ENCODE results near the gene MYO15A. TPM values are rescaled to one million over a fixed set of nuclear protein-coding genes. Genes with fewer than 3 reads are reported as not detected.

Gene MYO15A
- total RNA-seq, 1 donor from 2014 or later, result 1.8 TPM

DNA sequence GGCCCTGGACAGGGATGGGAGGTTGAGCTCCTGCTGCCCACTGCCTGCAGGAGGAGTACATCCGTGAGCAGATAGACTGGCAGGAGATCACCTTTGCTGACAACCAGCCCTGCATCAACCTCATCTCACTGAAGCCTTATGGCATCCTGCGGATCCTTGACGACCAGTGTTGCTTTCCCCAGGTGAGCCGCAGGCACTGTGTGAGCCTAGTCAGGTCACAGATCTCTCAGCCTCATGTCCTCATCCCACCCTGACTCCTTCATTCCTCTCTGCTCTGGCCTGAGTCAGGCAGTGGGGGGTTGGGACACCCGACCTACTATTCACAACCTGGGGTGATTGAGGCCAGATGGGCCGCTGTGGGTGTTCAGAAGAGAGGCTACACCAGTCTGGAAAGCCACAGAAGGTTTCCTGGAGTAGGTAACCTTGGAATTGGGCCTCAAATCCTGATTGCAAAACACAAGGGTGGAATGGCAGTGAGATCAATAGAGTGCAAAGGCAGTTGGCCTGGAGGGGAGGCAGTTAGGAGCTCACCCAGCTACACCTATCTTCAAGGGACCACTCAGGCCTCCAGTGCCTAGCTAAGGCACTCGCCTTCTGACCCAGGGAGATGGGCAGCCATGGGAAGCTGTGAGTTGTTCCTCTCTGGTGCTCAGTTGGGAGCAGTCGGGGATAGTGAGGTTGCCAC lies 29.7 kb downstream of the MYO15A start:
- H3K27me3 Mint-ChIP-seq, result no peaks in the 10 kb centered on the region
- TF ChIP-seq, protein P1, sequence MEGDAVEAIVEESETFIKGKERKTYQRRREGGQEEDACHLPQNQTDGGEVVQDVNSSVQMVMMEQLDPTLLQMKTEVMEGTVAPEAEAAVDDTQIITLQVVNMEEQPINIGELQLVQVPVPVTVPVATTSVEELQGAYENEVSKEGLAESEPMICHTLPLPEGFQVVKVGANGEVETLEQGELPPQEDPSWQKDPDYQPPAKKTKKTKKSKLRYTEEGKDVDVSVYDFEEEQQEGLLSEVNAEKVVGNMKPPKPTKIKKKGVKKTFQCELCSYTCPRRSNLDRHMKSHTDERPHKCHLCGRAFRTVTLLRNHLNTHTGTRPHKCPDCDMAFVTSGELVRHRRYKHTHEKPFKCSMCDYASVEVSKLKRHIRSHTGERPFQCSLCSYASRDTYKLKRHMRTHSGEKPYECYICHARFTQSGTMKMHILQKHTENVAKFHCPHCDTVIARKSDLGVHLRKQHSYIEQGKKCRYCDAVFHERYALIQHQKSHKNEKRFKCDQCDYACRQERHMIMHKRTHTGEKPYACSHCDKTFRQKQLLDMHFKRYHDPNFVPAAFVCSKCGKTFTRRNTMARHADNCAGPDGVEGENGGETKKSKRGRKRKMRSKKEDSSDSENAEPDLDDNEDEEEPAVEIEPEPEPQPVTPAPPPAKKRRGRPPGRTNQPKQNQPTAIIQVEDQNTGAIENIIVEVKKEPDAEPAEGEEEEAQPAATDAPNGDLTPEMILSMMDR (conservative IDR thresholded peaks at IDR 0.05), result no peak
- no peaks in the 10 kb centered on the region for H3K36me3 Mint-ChIP-seq
- no peak for DNase-seq (ENCODE audit: extremely low spot score, unreplicated experiment)
- no peaks in the 10 kb centered on the region for H3K9me3 Mint-ChIP-seq
- H3K27ac Mint-ChIP-seq, result no peak overlapping the region
- H3K4me1 Mint-ChIP-seq (ENCODE audit: unreplicated experiment), result peaks cover 9% of the 10 kb centered on the region
- H3K4me3 Mint-ChIP-seq, result no peak overlapping the region

DNA sequence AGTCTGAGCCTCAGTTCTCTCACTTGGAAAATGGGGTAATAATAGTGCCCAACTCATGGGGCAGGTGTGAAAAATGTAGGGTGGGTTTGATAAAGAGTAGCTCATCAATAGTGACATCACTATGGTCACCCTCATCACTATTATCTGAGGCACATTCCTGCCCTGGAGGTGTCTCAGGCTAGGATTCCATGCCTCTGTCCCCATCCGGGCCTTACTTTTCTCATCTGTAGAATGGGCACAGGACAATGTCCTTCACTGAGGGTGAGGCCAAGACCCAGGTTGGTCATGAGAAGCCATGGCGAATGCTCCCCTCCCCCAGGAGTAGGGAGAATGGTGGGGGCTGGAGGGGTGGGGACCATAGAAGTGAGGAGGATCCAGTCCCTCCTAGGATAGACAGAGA lies 30.5 kb downstream of the MYO15A start:
- H3K4me1 Mint-ChIP-seq (ENCODE audit: unreplicated experiment), result peaks cover 9% of the 10 kb centered on the region
- no peaks in the 10 kb centered on the region for H3K36me3 Mint-ChIP-seq
- DNase-seq (ENCODE audit: extremely low spot score, unreplicated experiment), result no peak
- TF ChIP-seq, protein P1 (conservative IDR thresholded peaks at IDR 0.05), result no peak
- no peak overlapping the region for H3K27ac Mint-ChIP-seq
- no peaks in the 10 kb centered on the region for H3K9me3 Mint-ChIP-seq
- H3K4me3 Mint-ChIP-seq, result no peak overlapping the region
- H3K27me3 Mint-ChIP-seq, result no peaks in the 10 kb centered on the region

DNA sequence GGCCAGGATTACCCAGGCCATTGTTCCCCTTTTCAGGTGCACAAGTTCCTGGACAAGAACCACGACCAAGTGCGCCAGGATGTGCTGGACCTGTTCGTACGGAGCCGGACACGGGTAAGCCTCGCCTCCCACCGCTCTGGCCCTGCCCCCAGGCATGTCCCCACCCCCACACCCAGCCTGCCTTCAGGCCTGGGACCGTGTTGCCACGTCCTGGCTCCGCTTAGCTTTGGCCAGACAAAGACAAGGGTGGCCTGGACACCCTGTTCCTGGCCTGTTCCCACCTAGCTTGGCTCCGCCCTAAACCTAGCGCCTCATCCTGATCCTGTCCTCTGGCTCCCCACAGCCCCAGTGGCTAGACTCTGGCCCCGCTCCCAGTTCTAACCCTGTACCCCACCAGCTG lies 30.9 kb downstream of the MYO15A start:
- Mint-ChIP-seq H3K36me3 (no peaks in the 10 kb centered on the region), H3K9me3 (no peaks in the 10 kb centered on the region), H3K27ac (peak overlapping the region; percentile 39), H3K4me3 (no peak overlapping the region), H3K4me1 (ENCODE audit: unreplicated experiment) (peaks cover 9% of the 10 kb centered on the region), H3K27me3 (no peaks in the 10 kb centered on the region)
- DNase-seq (ENCODE audit: extremely low spot score, unreplicated experiment), result no peak
- TF ChIP-seq, protein P1 (conservative IDR thresholded peaks at IDR 0.05), result no peak

DNA sequence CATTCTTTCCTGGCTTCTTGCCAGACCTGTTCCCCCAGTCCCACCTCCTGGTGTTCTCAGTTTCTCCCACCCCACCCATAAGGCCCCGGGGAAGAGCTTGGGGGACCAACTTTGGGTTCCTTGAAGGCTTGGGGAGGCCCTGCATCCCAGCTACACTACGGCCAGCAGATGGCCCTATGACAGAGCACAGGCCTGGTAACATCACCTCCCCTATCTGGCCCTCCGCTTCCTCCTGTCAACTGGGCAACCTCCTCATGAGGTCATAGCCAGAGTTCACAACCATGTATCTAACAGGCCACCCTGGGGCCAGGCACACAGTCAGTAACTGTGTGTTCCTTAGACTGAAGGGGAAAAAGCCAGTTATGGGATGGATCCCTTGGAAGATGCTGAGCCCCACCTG lies 31.4 kb downstream of the MYO15A start:
- Mint-ChIP-seq H3K4me1 (ENCODE audit: unreplicated experiment) (peaks cover 9% of the 10 kb centered on the region), H3K9me3 (no peaks in the 10 kb centered on the region), H3K27me3 (no peaks in the 10 kb centered on the region), H3K27ac (peak overlapping the region; percentile 39), H3K4me3 (no peak overlapping the region), H3K36me3 (no peaks in the 10 kb centered on the region)
- TF ChIP-seq, protein P1 (conservative IDR thresholded peaks at IDR 0.05), result no peak
- no peak for DNase-seq (ENCODE audit: extremely low spot score, unreplicated experiment)

DNA sequence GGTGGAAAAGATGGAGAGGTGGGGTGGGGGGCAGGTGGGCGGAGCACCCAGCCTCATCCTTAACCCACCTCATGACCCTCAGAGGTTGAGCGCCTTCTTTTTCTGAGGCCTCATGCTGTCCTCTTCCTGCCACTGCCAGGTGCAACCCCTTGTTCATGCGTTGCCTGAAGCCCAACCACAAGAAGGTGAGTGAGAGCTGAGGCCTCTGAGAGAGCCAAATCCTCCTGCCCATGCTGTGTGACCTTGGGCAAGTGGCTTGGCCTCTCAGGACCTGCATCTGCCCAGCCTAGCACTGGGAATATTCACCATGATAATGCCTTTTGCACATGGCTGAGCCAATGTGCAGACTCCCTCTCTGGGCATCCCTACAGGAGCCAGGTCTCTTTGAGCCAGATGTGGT lies 32.1 kb downstream of the MYO15A start:
- TF ChIP-seq, protein P1 (conservative IDR thresholded peaks at IDR 0.05), result no peak
- no peak for DNase-seq (ENCODE audit: extremely low spot score, unreplicated experiment)
- Mint-ChIP-seq H3K4me1 (ENCODE audit: unreplicated experiment) (peaks cover 9% of the 10 kb centered on the region), H3K4me3 (no peak overlapping the region), H3K27ac (no peak overlapping the region), H3K9me3 (no peaks in the 10 kb centered on the region), H3K36me3 (no peaks in the 10 kb centered on the region), H3K27me3 (no peaks in the 10 kb centered on the region)
